Epithelial cell of esophagus (primary cell): Measurements from ENCODE around the gene FXYD4.

Experiments used
- DNase-seq: peaks from one replicate; pipeline ENCODE4 v3.0.0; 2010; ENCODE audit warnings: low read depth
- H3K4me3 ChIP-seq: 2 replicates; pipeline ENCODE4 v1.5.1; 2011; ENCODE audit warnings: mild to moderate bottlenecking, low read length, control low read depth
- TF ChIP-seq, protein P1 (sequence below): IDR thresholded peaks from 2 replicates; pipeline ENCODE4 v1.5.1; 2011; ENCODE audit warnings: low read depth, mild to moderate bottlenecking, low read length, control low read depth, inconsistent platforms; ENCODE audit not compliant: insufficient read depth; ENCODE audit errors: missing control alignments

Gene FXYD4

DNA sequence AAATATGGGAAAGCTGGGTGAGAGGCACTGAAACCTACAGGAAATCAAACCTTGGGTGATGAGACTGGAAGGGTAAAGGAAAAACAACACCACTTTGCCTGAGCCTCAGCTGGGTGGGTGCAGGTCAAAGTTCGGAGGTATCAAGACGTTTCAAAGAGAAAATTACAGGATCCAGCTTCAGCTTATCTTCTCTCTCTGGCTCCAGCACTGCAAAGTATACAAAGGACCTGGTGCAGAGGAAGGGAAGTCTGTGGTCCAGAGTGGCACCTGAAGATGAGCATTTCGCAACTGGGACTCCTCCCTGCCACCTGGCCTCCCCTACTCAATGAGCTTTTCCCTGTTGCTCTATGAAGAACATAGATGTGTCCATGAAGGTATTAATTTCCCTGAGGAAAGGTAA, 6.4 kb upstream of the FXYD4 start:
- TF ChIP-seq, protein P1, sequence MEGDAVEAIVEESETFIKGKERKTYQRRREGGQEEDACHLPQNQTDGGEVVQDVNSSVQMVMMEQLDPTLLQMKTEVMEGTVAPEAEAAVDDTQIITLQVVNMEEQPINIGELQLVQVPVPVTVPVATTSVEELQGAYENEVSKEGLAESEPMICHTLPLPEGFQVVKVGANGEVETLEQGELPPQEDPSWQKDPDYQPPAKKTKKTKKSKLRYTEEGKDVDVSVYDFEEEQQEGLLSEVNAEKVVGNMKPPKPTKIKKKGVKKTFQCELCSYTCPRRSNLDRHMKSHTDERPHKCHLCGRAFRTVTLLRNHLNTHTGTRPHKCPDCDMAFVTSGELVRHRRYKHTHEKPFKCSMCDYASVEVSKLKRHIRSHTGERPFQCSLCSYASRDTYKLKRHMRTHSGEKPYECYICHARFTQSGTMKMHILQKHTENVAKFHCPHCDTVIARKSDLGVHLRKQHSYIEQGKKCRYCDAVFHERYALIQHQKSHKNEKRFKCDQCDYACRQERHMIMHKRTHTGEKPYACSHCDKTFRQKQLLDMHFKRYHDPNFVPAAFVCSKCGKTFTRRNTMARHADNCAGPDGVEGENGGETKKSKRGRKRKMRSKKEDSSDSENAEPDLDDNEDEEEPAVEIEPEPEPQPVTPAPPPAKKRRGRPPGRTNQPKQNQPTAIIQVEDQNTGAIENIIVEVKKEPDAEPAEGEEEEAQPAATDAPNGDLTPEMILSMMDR: no peak
- no peak for DNase-seq
- H3K4me3 ChIP-seq: no peak overlapping the region

DNA sequence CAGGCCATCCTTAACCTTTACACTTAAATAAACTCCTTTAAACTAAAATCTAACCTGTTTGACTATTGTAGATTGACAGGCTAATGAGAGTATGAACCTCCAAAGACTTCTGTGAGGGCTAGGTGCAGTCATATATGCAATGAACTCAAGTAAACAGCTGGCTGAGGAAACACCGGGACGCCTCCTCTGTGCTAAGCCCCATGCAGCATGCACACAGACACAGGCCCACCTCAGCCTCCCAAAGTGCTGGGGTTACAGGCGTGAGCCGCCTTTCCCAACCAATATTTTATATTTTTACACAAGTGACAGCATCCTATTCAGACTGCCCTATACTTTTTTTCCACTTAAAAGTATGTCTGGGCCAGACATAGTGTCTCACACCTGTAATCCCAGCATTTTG, 1.5 kb upstream of the FXYD4 start:
- no peak for DNase-seq
- TF ChIP-seq, protein P1: no peak
- H3K4me3 ChIP-seq: no peak overlapping the region

- DNase-seq: no peak
- no peak overlapping the region for H3K4me3 ChIP-seq
- TF ChIP-seq, protein P1: no peak
These were observed 693 bp upstream of the FXYD4 start for GRCh38 chr10:43370671-43371215.

- TF ChIP-seq, protein P1: no peak
- H3K4me3 ChIP-seq: no peak overlapping the region
- no peak for DNase-seq
These were observed 1.4 kb downstream of the FXYD4 start for GRCh38 chr10:43372765-43373361.

DNA sequence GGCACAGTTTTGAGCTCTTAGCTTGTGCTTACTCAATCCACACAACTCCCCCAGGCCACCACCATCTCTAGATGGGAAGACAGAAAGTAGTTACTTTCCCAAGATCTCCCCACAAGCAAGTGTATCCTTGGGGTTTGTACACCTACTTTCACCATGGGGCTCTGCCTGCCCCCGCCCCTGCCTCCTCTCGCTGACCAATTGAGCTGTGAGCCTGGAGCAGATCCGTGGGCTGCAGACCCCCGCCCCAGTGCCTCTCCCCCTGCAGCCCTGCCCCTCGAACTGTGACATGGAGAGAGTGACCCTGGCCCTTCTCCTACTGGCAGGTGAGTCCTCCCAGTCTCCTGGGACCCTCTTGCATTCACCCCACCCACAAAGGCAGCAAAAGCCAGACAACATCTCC, 2.0 kb downstream of the FXYD4 start:
- TF ChIP-seq, protein P1: no peak
- no peak overlapping the region for H3K4me3 ChIP-seq
- no peak for DNase-seq

GRCh38 chr10:43374194-43374593, 2.8 kb downstream of the FXYD4 start:
- no peak for DNase-seq
- TF ChIP-seq, protein P1: no peak
- no peak overlapping the region for H3K4me3 ChIP-seq

GRCh38 chr10:43375401-43376020, 4.1 kb downstream of the FXYD4 start:
- TF ChIP-seq, protein P1: no peak
- H3K4me3 ChIP-seq: no peak overlapping the region

More at GRCh38 chr10:43375401-43376020, 4.1 kb downstream of the FXYD4 start:
- DNase-seq: no peak
